Gastroesophageal sphincter (tissue), 3 donors: ENCODE measurements around the gene MSMP.

Source experiments
- EP300 ChIP-seq: sonication (generic); formaldehyde crosslinking; IDR thresholded peaks from one replicate; pipeline ENCODE4 v1.6.1; 2017; ENCODE audit warnings: antibody characterized with exemption, mild to moderate bottlenecking
- POLR2A ChIP-seq, 2 donors: fragments of 450-650 bp; IDR thresholded peaks; one replicate each; pipeline ENCODE4 v1.6.1; 2017; ENCODE audit warnings: antibody characterized with exemption in 2 of 2, mild to moderate bottlenecking in 2 of 2, moderate library complexity in 1 of 2
- POLR2AphosphoS5 ChIP-seq: sonication (generic); formaldehyde crosslinking; IDR thresholded peaks from one replicate; pipeline ENCODE4 v1.6.1; 2017; ENCODE audit warnings: antibody characterized with exemption
- TF ChIP-seq, protein P1 (sequence below), 4 experiments: fragments of 200-600 bp in 2 of 4; fragments of 450-650 bp in 2 of 4; sonication (generic) in 1 of 4; IDR thresholded peaks; one replicate each; pipeline ENCODE4 v1.5.1; 2017 to 2019; ENCODE audit warnings: antibody characterized with exemption in 4 of 4, mild to moderate bottlenecking in 2 of 4, moderate library complexity in 2 of 4

DNA sequence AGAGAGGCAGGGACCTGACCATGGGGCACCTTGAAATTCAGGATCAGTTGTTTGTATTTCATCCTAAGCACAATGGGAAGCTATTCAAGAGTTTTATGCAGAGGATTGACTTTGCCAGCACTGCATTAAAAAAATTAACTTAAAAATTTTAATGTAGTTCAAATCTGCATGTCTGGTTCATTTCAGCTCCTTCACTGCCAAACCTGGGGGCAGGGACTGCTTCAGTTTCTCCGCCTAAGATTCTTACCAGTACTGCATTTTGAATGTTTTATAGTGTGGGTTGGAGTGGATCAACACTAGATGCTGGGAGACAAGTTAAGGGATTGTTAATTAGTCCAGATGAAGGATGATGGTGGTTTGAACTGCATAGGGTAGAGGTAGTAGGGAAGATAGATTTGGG lies 15.7 kb upstream of the MSMP start:
- TF ChIP-seq, protein P1, sequence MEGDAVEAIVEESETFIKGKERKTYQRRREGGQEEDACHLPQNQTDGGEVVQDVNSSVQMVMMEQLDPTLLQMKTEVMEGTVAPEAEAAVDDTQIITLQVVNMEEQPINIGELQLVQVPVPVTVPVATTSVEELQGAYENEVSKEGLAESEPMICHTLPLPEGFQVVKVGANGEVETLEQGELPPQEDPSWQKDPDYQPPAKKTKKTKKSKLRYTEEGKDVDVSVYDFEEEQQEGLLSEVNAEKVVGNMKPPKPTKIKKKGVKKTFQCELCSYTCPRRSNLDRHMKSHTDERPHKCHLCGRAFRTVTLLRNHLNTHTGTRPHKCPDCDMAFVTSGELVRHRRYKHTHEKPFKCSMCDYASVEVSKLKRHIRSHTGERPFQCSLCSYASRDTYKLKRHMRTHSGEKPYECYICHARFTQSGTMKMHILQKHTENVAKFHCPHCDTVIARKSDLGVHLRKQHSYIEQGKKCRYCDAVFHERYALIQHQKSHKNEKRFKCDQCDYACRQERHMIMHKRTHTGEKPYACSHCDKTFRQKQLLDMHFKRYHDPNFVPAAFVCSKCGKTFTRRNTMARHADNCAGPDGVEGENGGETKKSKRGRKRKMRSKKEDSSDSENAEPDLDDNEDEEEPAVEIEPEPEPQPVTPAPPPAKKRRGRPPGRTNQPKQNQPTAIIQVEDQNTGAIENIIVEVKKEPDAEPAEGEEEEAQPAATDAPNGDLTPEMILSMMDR (IDR thresholded peaks at IDR 0.05), result no peak
- TF ChIP-seq POLR2A (IDR thresholded peaks at IDR 0.05) (no peak), POLR2AphosphoS5 (no peak), EP300 (no peak)
